Activated CD4-positive, CD25-positive, alpha-beta regulatory T cell treated with anti-CD3 and anti-CD28 coated beads, Interleukin-2, amount 50 U/mL, for 24 hours (primary cell): ENCODE results near the gene SWI5.
"Not testable (repeated sequence)": the region's sequence is repeated elsewhere in the genome, so short reads cannot be mapped to it uniquely, and the experiment has no call there.

Experiments used
- ATAC-seq, 2 donors: fragments of 150-1000 bp; cut with Tn5 transposase; one replicate each; pipeline ENCODE4 v1.10.0; 2021; ENCODE audit warnings: mild to moderate bottlenecking in 1 of 2, moderate library complexity in 1 of 2

SWI5 gene

DNA sequence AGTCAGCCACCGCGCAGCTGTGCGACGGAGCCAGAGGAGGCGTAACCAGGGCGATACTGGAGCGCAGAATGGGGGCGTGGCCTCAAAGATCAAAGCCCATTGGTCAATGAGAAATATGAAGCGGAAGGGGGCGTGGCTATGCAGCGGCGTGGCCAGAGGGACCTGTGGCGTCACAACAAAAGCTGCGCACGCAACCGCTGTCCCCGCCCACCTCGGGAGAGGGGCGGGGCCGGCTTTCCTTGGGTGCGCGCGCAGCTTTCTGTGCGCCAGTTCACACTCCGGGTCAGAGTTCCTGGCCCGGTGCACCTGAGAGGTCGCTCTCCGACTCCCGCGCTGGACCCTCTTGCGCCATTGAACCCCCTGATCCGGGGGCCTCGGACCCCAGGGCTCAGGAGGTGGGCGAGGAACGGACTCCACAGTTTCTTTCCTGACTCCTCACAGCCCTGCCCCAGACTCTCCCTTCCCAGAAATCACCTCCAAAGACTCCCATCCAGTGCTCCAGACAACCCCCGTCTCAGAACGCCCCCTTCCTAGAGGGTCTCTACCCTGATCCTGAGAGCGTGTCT is at the start of gene SWI5:
SWI5 (plus strand) TSS at position 269 of the 566 bp plus-strand sequence.
- peak; percentile 98 to 99 for ATAC-seq

DNA sequence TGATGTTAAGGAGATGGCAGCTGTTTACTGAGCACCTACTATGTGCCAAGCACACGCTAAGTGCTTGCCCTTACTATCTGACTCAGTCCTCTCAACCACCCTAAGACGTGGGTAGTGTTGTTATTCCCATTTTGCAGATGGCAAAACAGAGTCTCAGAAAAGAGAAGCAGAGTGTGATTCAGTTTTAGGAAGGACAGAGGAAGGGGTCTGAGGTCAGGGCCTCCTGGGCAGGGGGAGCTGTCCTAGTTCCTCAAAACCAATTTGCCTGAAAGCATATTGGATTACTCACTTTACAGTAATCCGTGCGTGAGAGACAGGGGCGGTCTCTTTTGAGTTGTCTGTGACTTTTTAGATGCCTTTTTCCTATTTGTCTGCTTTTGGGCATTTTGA is 49.7 kb upstream of the SWI5 start:
- no peak for ATAC-seq

DNA sequence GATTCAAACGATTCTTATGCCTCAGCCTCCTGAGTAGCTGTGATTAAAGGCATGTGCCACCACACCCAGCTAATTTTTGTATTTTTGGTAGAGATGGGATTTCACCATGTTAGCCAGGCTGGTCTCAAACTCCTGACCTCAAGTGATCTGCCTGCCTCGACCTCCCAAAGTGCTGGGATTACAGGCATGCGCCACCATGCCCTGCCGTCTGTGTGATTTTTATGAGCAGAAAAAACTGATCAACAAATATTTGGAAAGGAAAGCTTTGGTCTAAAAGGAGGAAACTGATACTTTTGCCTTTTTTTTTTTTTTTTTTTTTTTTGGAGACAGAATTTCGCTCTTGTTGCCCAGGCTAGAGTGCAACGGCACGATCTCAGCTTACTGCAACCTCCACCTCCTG is 45.2 kb upstream of the SWI5 start:
- ATAC-seq = not testable (repeated sequence)

DNA sequence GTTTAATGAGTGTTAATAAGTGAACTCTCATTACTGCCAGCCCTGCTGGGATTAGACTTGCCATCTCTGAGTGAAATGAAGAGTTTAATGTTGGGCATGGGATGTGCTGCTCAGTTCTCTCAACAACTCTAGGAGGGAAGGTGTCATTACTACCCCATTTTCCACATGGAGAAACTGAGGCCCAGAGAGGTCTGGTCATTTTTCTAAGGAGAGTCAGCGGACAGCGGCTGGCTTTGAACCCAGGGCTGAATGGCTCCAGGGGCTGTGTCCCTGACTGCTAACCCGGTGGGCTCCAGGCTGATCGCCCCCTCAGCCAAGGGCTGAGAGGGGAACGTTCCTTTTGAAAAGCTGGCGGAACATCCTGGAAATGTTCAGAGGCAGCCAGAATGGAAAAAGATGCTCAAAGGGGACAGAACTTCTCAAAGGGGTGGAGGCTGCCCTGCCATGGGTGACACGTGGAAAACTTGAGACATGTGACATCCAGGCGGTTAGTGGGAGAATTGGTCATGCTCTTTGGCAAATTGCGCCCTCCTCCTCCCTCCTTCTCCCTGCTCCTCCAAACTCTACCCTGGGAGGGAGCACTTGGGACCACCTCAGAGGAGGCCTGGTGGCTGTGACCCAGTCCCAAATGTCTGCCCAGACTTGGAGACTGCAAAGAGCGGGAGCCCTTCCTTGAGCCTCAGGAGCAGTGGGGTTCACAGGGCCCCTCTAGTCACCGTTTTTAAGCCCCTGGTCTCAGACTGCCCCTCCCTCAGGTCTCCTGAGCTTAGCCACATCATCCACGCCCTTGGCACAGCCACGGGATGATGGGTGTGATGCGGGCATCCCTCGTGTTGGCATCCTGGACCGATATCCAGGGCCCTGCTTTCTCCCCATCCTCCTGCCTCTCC is 44.2 kb upstream of the SWI5 start:
- no peak for ATAC-seq

DNA sequence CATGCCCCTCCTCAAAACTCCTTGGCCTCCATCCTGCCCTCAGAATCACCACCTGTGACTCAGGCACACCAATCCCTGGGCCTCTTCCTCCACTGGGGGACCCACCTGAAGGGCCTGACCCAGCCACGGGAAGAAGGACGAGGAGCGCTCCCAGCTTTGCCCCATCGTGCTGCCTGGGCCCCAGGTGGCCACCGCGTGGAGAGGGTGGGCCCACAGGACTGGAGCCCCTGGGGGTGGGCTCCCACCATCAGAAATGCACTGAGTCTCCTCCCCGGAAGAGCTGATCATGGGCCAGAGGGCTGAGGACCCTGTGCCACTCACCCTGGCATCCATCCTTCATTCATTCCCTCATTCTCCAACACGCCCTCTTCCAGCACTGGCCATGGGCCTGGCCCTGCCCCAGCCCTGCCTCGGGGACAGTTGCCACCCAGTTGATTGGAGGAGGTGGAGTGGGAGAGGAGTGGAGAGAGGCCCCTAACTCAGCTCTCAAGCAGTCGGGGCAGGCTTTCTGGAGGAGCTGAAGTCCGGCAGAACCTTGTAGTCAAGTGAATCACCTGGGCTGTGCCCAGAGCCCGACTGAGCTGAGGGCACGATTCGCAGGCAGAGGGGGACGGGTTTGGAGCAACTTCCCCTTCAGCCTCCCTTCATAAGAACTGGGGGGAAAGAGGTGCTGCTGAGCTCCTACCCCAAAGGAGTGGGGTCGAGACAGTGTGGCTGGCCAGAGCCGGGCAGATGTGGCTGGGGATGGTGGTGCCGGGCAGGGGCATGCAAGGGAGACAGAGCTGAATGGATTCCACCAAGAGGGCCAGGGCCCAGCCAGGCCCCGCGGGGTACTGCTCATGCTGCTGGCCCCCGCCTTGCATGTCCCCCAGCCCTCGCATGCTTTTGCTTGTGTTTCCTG is 43.3 kb upstream of the SWI5 start:
- ATAC-seq = no peak

DNA sequence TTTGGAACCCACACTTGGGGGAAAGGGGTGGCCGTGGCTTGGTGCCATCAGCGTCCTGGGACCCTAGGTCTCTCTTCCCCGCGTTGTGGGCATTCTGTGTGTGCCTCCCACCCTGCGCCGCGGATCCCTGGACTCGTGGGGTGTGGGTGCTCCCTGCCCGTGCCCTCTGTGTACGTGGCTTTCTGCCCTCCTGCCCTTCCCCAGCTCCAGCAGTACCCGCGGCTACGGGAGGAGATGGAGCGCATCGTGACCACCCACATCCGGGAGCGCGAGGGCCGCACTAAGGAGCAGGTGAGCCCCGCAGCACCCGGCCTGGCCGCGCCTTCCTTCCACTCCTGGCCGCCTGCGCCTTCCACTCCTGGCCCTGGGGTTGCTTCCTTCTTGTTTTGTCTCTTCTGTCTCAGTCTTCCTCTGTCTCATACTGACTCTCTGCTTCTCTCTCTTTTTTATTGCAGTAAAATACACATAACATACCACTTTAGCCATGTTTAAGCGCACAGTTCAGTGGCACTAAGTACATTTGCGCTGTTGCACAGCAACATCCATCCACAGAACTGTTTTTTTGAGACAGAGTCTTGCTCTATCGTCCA is 42.2 kb upstream of the SWI5 start:
- no peak for ATAC-seq

DNA sequence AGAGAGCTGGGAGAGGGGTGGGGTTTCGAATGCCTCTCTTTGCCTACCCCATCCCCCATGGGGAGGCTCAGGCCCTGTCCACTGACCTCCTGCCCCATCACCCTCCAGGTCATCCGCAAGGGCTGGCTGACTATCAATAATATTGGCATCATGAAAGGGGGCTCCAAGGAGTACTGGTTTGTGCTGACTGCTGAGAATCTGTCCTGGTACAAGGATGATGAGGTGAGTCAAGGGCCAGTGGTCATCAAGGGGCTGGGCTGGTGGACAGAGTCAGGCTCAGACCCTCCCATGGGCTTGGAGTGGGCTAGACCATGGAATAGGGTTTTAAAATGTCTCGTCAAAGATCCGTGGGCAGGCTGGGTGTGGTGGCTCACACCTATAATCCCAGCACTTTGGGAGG is 34.0 kb upstream of the SWI5 start:
- no peak for ATAC-seq

DNA sequence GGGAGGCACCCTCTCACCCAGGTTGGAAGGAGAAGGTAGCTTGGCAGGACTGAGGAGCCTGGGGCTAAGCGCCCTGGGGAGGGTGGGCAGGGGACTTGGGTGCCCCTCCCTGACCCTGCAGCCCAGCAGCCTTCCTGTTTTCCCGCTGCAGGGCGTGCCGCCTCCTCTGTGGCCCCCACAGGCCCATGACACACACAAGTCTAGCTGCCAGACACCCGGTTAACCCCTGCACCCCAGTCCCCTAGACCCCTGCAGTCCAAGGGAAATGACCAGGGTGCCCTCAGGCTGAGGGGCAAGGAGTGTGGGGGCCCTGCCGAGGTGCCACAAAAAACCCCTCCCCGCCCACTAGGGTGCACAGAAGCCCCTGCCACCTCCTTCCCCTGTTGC is 33.3 kb upstream of the SWI5 start:
- ATAC-seq = no peak

DNA sequence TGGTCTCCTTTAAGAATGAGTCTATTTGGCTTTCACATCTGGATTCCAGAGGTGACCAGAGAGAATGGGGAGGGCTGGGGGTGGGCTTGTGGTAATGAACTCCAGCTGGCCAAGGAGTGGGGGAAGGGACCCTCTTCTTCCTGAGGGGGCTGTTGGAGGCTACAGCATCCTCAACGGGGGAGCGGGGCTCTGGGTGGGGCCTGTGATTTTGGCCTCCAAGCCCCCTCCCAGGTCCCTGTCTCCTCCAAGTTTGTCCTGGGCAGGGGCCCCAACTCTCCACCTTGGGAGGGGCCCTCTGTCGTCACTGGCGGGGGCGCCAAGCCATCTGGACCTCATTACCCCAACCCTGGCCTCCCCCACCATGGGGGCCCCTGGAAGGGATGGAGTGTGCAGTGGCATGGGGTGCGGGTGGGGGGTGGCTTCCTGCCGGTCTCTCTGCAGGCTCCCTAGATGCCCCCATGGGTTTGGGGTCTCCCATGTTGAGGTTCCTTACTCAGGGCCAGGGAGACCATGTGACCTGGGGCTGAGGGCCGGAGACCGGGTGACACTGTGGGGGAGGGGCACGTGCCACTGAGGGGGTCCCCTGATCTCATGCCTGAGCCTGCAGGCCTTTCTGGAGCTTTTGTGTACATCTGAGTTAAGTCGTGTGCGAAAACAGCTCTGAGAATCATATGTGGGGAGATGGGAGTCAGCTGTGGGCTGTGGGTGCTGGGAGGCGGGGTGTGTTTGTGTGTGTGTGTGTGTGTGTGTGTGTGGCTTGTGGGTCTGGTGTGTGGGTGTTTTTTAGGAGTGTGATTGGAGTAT is 32.7 kb upstream of the SWI5 start:
- no peak for ATAC-seq

DNA sequence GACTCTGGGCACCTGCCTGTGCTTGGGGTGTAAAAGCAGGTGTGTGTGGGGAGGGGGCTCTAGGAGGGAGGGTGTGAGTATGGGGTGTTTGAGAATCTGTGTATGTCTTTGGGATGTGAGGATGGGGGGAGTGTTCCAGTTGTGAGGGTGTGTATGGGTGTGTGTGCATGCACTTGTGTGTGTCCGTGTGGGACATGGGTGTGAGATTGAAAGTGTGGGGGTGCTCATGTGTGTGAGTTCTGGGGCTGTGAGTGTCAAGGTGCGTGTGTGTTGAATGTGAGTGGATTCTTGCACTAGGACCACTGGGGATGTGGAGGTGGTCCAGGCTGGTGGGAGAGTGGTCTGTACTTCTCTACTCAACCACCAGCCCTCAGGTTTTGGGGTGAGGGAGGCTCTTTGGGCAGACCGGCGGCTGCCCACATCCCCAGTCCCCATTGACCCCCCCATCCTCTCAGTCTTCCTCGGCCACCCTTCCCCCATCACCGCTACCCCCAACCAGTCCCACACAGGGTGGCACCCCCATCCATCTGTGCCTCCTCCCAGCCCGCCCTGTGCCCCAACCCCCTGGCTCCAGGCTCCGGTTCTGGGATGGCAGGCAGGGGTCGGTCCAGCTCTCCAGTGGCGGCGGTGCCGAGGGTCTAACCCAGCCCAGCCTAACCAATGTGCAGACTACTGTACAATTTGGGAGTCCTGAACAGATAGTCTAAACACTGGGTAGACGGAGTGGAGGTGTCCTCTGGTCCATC is 31.8 kb upstream of the SWI5 start:
- no peak for ATAC-seq

DNA sequence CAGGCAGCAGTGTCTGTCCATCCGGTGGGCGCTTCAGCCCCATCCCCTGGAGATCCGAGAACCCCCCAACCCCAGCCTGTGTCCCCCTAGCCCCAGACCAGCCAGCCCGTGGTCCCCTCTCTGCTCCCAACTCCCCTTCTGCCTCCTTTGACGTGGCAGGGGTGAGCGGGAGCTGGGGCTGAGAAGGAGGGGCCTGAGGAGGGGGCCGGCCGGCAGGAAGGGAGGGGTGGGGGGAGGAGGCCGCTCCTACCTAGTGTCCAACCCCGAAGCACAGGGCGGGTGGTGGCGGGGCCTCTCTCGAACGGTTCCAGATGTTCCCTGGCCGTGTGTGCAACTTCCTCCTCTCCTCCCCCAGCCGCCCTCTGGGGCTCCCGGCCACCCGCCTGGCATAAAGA is 31.2 kb upstream of the SWI5 start:
- no peak for ATAC-seq

DNA sequence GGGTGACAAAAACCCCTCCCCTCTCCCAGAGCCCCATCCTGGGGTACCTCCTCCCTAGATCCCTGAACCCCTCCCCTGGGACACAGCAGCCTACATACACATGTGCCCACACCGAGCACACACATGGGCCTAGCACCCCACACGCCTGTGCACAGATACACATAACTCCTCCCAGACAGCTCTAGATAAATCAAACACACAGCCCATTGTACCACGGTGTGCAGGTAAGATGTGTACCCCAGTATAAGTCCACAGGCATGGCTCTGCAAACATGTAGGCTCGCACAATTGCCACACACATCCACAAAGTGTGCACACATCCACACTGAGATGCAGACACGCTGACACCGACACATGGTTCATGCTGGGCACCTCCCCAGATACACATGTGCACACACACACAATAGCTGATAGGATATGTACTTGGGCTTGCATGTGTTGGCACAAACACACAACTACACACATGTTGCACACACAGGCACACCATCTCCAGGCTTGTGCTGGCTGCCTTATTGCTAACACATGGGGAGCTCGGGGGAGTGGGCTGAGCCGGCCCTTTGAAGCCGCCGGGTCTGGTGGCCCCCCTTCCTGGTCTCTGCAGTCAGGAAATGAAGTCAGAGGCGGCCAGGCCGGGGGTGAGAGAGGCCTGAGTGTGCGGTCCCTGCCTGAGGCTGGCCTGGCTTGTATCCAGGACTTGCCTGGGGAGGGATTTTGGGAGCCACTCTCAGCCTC is 30.5 kb upstream of the SWI5 start:
- no peak for ATAC-seq

DNA sequence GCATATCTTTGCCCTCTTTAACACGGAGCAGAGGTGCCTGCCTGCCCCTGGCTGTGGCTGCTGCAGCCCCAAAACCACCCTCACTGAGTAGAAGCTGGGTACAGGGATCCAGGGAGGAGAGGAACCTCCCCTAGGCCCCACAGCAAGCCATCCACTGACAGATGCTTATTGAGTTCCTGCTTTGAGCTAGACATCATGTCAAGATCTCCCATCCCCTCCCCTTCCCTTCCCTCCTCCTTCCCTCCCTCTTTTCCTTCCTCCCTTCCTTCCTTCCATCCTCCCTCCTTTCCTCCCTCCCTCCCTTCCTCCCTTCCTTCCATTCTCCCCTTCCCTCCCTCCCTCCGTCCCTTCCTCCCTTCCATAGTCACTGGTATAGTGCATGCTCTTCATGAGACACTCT is 29.6 kb upstream of the SWI5 start:
- no peak for ATAC-seq

DNA sequence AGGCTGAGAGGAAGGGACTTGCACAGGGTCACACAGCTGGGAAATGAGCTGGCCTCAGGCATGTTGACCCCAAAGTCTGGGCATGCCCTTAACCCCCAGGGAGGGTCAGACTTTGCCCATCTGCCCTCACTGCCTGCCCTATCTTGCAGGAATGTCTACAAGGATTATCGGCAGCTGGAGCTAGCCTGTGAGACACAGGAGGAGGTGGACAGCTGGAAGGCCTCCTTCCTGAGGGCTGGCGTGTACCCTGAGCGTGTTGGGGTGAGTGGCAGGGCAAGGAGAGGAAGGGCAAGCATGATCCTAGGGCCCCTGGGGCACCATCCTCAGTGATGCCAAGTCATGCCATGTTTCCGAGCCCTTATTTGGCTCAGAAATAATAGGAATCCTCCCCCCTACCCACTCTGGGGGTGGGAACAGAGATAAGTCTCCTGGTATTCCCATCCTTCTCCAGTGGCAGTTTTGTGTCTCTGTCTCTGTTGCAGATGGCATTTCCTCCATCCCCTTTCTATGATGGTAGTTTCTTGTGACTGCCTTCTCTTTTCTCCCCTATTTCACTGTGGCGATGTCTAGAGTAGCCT is 28.8 kb upstream of the SWI5 start:
- ATAC-seq = no peak

DNA sequence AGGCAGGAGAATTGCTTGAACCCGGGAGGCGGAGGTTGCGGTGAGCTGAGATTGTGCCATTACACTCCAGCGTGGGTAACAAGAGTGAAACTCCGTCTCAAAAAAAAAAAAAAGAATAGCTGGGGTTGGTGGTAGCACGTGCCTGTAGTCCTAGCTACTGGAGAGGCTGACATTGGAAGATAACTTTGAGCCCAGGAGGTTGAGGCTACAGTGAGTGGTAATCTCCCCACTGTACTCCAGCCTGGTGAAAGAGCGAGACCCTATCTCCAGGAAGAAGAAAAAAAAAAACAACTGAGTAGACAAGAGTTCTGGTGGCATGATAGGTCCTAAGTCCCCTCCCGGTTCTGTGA is 26.5 kb upstream of the SWI5 start:
- ATAC-seq = no peak

DNA sequence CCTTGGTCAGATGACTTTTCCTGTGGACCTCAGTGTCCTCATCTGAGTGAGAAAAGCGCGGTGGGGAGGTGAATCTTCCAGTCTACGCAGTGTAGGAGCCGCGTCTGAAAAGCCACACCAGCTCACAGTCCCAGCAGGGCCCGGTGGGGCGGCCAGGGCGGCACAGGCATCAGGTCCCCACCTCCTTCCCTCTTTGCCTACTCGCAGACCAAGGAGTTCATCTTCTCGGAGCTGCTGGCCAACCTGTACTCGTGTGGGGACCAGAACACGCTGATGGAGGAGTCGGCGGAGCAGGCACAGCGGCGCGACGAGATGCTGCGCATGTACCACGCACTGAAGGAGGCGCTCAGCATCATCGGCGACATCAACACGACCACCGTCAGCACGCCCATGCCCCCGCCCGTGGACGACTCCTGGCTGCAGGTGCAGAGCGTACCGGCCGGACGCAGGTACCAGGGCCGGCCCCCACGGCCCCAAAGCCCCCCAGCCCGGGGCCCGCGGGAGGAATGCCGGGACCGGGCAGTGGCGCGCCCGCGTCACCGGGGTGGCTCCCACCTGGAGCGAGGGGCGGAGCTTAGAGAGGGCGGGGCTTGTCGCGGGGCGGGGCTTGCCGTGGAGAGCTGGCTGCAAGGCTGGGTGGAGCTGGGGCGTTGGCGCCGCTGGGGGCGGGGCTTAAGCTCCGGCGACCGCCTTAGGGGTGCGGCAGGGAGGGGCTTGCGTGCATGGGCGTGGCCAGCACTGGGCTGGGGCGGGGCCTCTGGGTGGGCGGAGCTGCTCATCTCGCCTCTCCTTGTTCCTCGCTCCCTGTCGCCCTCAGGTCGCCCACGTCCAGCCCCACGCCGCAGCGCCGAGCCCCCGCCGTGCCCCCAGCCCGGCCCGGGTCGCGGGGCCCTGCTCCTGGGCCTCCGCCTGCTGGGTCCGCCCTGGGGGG is 25.9 kb upstream of the SWI5 start:
- ATAC-seq = peak; percentile 90 to 93

DNA sequence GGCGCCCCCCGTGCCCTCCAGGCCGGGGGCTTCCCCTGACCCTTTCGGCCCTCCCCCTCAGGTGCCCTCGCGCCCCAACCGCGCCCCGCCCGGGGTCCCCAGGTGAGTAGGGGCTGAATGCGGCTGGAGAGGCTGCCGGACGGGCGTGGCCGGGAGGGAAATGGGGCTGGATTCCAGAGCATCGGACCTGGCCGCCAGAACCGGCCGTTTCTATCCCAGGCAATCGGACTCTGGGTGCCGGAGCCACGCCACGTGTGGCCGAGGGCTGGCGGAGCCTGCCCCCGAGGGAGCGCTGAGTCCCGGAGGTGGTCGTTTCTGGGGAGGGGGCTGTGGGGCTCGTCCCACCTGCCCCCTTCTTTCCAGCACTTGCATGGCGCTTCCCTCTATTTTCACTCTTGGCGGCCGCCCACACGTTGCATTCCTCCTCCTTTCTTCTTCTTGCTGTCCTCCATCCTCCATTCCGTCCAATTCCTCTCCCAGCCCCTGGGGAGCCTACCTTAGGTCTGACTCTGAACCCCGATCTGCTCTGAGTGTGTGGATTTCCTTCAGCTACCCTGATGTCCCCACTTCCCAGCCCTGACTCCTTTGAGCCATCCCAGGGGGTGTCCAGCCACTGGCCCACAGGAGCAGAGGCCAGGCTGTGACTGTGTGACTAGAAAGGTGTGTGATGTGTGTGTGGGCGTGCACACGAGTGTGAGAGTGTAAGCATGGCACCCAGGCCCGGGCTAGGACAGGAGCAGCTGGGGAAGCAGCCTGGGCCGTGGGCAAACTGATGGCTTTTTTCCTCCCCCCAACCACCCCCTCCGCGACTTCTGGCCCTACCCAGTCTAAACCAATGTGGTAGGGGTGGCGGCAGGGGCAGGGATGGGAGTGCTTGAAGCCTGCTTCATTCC is 25.0 kb upstream of the SWI5 start:
- no peak for ATAC-seq

DNA sequence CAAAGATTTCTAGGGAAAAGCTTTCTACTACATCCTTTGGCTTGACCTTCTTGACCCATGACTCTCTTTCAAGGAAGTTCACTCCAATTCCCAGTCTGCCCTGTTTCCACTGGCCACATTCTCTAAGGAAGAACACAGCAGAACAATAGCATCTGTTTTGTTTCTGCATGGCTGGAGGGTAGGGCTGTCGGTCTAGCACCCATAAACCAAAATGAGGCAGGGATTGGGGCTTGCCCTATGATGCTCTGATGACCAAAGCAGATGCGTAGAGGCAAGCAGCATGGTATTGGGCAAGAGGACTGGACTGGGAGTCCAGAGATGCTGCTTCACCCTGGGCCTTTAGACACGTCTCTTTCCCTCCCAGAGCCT is 24.4 kb upstream of the SWI5 start:
- ATAC-seq = no peak
